Renal cortex interstitium (tissue), 11 donors: ENCODE results near the gene LBP. TPM values are rescaled to one million over a fixed set of nuclear protein-coding genes. Genes with fewer than 3 reads are reported as not detected.
"Not testable (repeated sequence)": the region's sequence is repeated elsewhere in the genome, so short reads cannot be mapped to it uniquely, and the experiment has no call there.

Experiments
- DNase-seq, 11 donors: peaks; one replicate each; pipeline ENCODE4 v3.0.0-alpha.2; 2013; ENCODE audit warnings: low read depth in 9 of 11, low spot score in 4 of 11; ENCODE audit errors: extremely low read depth in 1 of 11
- polyA plus RNA-seq, 3 donors: library from polyadenylated mRNA; unstranded; fragments of 120-200 nt; gene quantifications; one replicate each; pipeline ENCODE4 v1.2.1, GENCODE V29; 2013; ENCODE audit not compliant: insufficient read length in 3 of 3

LBP gene
- polyA plus RNA-seq, 3 donors: not detected

DNA sequence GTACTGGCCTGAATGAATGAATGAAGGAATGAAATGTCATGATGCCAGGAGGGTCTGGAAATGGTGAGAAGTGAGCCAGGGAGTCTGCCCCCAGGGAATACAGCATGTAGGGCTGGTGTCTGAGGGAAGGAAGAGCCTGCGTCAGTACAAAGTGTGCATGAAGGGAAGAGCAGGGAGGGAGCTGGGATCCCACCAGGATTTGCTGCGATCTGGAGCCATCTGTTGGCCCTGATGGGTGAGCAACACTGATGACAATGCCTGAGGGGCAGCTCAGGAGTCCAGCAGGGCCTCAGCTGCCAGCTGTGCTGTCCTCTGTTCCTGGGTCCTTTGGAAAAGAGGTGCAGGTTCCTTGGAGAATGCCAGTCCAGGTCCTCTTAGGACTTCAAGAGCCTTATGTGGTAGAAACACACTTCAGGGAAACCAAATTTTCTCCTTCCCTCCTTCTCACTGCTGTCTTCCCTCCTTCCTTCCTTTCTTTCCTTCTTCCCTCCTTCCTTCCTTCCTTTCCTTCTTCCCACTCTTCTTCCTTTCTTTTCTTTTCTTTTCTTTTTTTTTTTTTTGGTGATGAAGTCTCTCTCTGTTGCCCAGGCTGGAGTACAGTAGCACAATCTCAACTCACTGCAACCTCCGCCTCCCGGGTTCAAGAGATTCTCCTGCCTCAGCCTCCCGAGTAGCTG lies 30.9 kb upstream of the LBP start:
- DNase-seq: no peak

DNA sequence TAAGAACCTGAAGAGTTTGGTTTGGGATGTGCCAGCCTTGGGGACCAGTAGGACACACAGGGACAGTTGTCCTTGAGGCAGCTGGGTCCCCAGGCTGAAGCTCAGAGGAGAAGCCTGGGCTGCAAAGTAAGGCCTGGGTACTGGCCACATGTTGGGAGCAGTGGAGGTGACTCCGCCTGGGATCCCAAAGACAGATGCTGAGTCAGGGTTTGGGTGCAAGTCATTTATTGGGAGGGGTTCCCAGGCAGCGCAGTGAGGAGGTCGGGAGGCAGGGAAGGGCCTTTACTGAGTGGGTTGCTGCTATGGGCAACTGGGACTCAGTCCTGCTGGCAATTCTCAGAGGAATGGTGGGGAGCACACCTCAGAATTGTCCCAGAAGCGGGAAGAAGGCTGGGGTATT lies 29.9 kb upstream of the LBP start:
- DNase-seq: no peak

DNA sequence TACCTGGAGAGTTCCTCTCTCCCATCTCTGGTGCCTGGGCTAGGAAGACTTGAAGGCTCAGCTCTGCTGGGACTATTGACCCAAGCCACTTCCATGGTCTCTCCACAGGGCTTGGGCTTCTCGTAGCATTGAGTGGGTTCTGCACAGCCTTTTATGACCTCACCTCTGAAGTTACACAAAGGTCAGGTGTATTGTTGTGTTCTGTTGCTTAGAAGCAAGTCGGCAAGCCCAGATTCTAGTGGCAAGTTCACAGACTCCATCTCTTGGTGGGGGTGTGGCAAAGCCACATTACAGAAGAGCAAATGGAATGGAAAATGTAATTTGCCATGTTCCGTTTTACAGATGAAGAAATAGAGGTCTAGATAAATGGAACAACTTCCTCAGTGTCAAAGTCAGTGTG lies 28.9 kb upstream of the LBP start:
- no peak for DNase-seq

DNA sequence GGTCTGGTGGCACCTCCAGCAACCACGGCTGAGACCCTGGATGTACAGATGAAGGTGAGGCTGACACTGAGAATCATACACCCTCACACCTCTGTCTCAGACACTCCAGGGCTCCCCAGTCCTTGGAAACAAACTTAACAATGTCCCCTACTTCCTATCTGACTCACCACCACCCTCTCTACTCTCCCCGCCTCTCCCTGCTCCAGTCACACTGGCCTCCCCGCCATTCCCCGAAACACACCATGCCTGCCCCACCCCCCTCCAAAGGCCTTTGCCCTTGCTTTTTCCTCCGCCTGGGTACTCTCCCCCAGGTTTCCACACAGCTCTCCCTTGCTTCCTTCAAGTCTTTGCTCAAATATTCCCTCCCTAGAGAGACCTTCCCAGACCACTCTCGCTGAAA lies 26.1 kb upstream of the LBP start:
- no peak for DNase-seq

DNA sequence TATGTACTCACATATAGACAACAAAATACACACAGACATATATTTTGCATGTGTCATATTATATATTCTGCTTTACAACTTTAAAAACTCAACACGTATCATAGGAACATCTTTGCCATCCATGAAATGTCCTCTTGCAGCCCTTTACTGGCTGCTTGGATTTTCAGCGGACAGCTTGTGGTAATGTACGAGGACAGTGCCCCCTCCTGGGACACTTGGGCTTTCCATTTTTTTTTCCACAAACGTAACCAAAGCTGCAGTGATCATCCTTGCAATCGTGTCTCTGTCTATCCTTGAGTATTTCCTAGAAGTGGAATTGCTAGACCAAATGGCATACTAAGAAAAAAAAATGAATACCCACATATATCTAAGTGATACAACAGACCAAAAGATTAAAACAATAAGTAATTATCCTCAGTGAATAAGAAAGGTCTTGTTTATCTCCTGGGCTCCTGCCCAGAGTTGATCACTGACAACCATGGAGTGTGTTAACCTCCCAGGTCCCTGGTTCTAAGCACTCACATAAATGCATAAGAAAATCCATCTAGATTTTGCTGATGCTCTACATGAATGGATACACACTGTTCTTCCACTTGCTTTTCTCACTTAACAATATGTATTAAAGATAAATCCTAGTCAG lies 24.2 kb upstream of the LBP start:
- DNase-seq: peak in 7 of 11 donors; percentile 35 to 49 (median 42)

DNA sequence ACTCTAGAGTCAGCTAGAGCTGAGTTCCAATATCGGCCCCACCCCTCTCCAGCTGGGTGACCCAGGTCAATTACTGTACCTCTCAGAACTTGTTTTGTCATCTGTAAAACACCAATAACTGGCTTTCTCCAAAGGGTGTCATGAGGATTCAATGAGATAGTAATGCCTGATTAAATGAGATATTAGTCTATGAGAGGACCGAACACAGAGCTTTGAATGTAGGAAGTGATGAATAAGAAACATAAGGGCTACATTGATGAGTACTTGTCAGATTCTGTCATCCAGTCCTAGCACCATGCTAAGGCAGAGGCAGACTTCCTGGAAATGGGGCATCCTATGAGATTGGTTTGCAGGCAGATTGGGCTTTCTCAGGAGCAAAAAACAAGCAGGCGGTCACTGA lies 22.1 kb upstream of the LBP start:
- no peak for DNase-seq

DNA sequence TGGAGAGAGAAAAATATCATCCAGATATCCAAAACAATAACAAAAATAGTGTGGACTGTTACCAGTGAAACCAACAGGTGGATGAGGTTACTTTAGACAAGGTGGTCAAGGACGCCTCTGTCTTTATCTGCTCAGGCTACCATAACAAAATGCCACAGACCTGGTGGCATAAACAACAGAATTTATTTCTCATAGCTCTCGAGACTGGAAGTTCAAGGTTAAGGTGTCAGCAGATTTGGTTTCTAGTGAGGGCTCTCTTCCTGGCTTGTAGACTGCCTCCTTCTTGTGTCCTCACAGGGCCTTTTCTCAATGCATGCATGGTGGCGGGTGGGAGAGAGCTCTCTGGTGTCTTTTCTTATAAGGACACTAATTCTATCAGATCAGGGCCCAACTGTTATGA lies 21.1 kb upstream of the LBP start:
- no peak for DNase-seq

DNA sequence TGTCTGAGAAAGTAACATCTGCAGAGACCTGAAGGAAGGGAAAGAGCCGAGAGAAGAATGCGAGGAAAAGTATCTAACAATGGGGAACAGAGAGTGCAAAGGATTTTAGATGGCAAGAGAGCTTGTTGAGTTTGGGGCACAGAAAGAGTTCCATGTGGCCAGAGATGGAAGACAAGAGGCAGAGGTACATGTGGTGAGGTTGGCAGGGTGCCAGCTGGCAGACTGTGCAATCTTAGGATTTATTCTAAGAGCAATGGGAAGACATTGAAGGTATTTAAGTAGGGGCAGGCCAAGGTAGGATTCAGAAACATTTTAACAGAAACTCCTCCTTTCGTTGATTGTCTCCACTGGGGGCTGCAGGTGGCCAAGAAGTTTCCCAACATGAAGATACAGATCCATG lies 20.4 kb upstream of the LBP start:
- no peak for DNase-seq

DNA sequence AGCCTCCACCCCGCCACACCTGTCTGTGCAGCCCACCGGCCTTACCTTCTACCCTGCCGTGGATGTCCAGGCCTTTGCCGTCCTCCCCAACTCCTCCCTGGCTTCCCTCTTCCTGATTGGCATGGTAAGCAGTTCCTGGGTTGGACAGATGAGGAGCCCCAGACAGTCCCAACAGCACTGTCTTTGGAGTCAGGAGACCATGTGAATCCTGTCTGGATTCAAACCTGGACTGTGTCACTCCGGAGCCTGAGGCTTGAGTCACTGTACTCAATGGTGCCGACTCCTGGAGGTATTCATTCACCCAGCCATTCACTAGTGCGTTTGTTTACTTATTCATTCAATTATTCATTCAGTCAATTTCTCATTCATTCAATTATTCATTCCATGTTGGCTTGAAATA lies 20.0 kb upstream of the LBP start:
- DNase-seq: no peak

DNA sequence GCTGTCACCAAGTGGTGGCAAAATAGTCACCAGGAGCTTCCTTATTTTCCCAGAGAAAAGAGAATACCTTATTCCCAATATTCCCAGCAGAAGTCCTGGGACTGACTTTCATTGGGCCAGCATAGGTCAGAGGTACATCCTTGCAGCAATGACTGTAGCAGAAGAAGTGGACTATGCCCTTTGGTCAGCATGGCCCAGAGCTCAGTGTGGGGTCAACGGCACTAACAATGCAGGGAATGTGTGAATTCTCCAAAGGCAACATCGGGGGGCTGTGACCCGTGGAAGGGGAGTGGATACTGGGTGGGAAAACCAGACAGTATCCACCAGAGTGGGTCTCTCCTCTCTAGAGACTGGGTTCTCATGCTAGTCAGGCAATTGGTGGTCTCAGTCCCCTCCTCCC lies 15.6 kb upstream of the LBP start:
- DNase-seq: no peak

DNA sequence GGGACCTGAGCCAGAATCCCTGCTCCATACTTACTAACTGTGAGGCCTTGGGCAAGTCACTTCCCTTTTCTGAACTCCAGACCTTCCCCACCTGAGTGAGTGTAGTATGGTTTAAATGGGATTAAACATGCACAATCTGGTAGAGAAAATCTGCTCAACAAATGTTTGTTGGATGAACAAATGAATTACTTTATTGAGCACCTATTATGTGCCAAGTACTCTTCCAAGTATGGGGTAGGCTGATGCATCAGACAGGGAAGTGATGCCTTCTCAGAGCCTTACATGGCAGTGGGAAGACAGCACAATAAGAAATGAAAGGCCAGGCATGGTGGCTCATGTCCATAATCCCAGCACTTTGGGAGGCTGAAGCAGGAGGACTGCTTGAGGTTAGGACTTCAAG lies 15.0 kb upstream of the LBP start:
- DNase-seq: no peak

DNA sequence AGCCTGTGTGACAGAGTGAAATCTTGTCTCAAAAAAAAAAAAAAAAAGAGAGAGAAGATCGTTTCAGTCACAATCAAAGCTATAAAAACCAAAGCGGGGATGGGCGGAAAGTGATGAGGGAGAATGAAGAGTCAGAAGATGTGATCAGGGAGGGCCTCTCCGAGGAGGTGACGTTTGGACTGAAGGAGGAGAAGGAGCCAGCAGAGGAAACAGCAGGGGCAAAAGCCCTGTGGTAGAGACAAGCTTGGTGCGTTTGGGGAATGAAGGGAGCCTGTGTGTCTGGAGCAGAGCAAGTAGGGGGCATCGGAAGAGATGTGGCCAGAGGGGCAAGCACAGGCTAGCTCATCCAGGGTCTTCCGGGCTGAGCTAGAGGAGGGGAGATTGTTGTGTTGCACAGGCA lies 14.5 kb upstream of the LBP start:
- DNase-seq: no peak

DNA sequence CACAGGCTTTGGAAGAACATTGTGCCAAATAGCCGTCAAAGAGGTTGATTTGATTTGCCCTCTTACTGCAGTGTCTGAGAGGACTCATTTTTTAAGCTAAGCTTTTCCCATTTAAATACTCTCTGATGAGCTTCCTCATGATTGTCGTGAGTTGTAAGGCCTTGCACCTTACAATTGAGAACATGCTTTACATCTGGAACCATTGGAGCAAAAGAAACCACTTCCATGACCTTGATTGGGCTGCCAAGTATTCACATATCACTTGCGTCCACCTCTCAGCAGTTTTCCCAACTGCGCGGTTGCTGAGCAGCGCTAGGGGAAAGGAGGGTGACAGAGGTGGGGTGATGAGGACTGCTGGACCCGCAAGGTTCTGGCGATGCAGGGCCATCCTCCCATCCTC lies 12.3 kb upstream of the LBP start:
- no peak for DNase-seq

DNA sequence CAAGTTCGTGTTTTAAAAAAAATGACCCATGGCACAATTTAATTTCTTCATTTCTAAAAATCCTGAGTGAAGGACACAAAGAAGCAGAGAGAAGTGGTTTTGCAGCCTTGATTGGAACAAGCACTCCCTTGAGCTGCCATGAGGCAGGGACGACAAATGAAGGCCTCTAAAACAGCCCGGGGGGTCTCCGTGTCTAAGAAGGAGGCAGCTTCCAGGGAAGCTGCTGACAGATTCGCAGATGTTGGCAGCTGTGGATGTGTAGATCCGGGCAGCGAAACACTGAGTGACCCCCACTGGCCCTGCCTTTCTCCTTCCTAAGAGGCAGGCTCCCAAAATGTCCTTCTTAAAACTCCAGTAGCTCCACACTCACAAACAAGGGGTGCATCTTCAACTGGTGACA lies 9.6 kb upstream of the LBP start:
- DNase-seq: no peak

DNA sequence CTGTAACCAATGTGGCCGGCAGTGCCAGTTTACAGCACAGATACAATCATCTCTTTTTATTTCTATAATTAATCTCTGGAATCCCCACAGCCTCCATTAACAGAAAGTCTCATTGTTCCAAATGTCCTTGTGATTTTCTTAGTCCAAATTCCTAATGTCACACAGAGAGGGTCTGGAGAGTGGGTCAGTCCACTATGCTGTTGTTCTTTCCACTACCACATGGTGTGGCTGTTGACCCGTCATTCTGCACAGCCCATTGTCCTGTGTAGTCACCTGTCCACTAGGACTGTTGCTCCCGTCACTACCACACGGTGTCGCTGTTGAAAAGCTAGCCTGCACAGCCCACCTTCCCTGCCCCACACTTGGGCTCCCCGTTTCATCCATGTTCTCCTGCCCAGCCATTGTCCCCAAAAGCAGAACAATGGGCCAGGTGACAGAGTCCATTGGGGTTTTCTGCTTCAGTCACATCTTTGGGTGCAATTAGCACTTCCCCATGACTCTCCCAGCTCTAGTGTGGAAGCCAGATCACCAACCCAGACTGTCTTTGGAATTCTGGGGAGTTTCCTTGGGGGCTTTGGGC lies 8.6 kb upstream of the LBP start:
- DNase-seq: no peak

DNA sequence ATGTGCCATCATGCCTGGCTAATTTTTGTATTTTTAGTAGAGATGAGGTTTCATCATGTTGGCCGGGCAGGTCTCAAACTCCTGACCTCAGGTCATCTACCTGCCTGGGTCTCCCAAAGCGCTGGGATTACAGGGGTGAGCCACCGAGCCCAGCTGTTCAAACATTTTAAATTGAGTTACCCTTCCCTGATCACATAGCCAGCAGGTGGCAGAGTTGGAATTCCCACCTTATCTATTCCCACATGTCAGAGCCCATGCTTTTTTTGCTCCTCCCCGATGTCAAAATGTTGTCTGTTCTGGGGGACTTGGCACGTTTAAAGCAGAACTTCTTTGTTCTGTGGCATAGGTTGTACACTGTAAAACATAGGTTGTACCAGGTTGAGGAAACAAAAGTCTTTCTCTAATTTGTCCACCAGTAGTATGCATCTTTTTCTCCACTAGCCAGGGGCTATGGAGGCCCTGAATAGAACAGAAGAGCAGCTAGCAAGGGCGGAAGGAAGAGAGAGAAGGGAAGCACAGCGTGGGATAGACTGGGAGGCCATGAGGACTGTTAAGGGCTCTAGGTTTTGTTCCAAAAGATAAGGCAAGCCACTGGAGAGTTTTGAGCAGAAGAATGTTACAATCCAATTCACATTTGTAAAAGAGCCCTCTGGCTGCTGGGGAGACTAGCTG lies 7.3 kb upstream of the LBP start:
- DNase-seq: no peak

DNA sequence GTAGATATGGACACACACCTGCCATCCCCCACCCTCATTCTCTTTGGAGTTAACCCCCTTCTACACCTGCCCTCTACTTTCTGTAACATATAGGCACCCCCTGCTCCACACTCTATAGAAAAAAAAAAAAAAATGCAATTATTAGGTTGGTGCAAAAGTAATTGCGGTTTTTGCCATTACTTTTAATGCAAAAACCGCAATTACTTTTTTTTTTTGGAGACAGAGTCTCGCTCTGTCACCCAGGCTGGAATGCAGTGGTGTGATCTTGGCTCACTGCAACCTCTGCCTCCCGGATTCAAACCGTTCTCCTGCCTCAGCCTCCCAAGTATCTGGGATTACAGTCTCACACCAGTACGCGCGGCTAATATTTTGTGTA lies 6.8 kb upstream of the LBP start:
- not testable (repeated sequence) for DNase-seq

DNA sequence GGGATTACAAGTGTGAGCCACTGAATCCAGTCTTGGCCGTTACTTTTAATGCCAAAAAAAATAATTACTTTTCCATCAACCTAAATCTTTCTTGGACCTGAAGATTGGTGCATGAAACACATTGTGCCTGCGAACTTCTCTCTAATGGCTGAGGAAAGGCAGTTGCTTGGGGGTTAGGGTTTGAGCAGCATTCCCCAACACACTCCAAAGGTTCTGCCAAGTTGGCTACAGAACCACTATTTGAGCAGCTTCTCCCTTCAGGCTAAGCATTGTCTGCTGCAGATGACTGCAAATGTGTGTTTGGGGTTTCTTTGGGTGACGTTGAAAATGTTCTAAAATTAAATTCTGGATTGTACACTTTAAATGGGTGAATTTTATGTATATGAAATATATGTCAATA lies 6.3 kb upstream of the LBP start:
- DNase-seq: no peak

DNA sequence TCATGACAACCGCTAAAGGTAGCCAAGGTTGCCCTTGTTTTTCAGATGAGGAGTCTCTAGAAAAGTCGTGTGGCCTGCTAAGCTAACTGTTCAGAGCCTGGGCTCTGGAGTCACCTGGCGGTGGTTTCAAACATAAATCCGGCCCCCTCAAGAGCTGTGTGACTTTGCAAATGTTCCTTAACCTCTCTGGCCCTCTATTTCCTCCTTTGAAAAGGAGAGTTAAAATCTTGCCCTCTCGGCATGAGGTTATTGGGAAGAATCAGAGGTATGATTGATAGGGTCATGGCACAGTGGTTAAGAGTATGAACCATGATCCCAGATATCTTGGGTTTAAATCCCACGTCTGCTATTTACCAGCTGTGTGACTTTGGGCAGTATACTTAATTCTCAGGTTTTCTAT lies 5.6 kb upstream of the LBP start:
- no peak for DNase-seq

DNA sequence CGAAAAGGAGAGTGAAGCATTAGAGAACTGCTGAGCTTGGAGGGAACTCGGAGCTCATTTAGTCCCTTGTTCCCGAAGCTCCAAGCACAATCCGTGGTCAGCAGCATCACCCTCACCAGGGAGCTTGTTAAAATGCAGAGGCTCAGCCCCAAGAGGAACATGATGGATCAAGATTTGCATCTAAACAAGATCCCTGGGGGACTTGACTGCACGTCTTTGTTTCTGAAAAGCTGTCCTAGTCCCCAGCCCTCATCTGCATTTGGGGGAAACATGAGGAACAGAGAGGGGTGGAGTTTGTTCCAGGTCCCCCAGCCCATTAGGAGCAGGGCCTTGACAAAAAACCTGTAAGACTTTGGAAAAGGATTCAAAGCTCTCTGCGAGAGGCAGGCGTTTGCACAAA lies 4.1 kb upstream of the LBP start:
- DNase-seq: no peak
